HEK293 (cell line): ENCODE results near the gene FLRT2.

Source experiments
- CTCF ChIP-seq: fragments of 450-650 bp; formaldehyde crosslinking; IDR thresholded peaks from 2 replicates; pipeline ENCODE4 v1.5.1; 2016; ENCODE audit warnings: missing biosample characterization, missing genetic modification characterization
- SP7 ChIP-seq: fragments of 450-650 bp; formaldehyde crosslinking; IDR thresholded peaks from 2 replicates; pipeline ENCODE4 v1.5.1; 2016; ENCODE audit warnings: missing biosample characterization, missing genetic modification characterization
- ZNF140 ChIP-seq: fragments of 450-650 bp; formaldehyde crosslinking; IDR thresholded peaks from 2 replicates; pipeline ENCODE4 v1.5.1; 2016; ENCODE audit warnings: missing biosample characterization, missing genetic modification characterization
- ZNF302 ChIP-seq: fragments of 450-650 bp; formaldehyde crosslinking; IDR thresholded peaks from 2 replicates; pipeline ENCODE4 v1.5.1; 2016; ENCODE audit warnings: missing biosample characterization, missing genetic modification characterization, low read depth
- ZNF335 ChIP-seq: fragments of 450-650 bp; formaldehyde crosslinking; conservative IDR thresholded peaks from 2 replicates; pipeline ENCODE4 v1.5.1; 2016; ENCODE audit warnings: missing biosample characterization, missing genetic modification characterization
- ZNF510 ChIP-seq: fragments of 450-650 bp; formaldehyde crosslinking; IDR thresholded peaks from 2 replicates; pipeline ENCODE4 v1.5.1; 2018; ENCODE audit warnings: mild to moderate bottlenecking, missing genetic modification characterization, missing biosample characterization; ENCODE audit not compliant: insufficient replicate concordance
- ZNF571 ChIP-seq: fragments of 450-650 bp; formaldehyde crosslinking; IDR thresholded peaks from 2 replicates; pipeline ENCODE4 v1.5.0; 2017; ENCODE audit warnings: missing biosample characterization, missing genetic modification characterization
- ZNF777 ChIP-seq: fragments of 450-650 bp; formaldehyde crosslinking; IDR thresholded peaks from 2 replicates; pipeline ENCODE4 v1.5.1; 2017; ENCODE audit warnings: missing biosample characterization, missing genetic modification characterization, borderline replicate concordance
- ZNF837 ChIP-seq: fragments of 450-650 bp; formaldehyde crosslinking; IDR thresholded peaks from 2 replicates; pipeline ENCODE4 v1.5.1; 2016; ENCODE audit warnings: missing biosample characterization, missing genetic modification characterization

DNA sequence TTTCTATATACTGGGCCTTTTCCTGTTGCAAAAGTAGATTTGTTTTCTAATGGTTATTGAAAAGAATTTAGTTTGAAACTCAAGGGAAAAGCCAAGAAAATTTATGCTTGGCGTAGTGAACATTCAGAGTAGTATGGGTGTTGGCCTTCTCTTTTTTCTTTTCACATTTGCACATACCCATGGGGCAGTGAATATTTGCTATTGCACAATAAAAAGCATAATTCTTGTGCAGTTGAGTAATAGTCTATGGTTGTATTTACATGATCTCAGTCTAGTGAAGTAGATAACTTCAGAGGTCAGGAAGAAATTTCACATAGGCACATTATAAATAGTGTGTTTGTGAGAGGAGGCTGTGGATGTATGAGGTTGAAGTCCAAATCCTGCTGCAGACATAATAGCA, 158.1 kb downstream of the FLRT2 start:
- TF ChIP-seq ZNF510 (tag by site-specific recombination), result no peak
- TF ChIP-seq CTCF (tag by site-specific recombination), result no peak
- TF ChIP-seq ZNF335 (tag by site-specific recombination), result no peak
- TF ChIP-seq ZNF777, result no peak
- no peak for TF ChIP-seq SP7
- TF ChIP-seq ZNF837 (tag by site-specific recombination), result no peak
- no peak for TF ChIP-seq ZNF571
- TF ChIP-seq ZNF302 (tag by site-specific recombination), result no peak
- no peak for TF ChIP-seq ZNF140
